ENCODE results near the gene ZFX.
A peak's percentile ranks its signal among the peaks of the same experiment; 100 is the strongest.

The ZFX gene

GRCh38 chrX:24149351-24150050, at the start of gene ZFX:
Gene ZFX, plus strand, starts transcription at chrX:24149729. Its CDS starts 23,014 bp downstream, at chrX:24172743.
- TF ChIP-seq CTCF (IDR thresholded peaks at IDR 0.05; ENCODE audit: extremely low read depth, insufficient read depth, missing control alignments): peak; percentile 23
- in situ Hi-C loops (cut with MboI; ENCODE audit: low pct_unique_long_range_greater_than_20kb, low sequenced_read_pairs, unreplicated experiment): no loop called here

GRCh38 chrX:24100713-24101112, 48.8 kb upstream of the ZFX start:
- DNase-seq (ENCODE audit: low spot score): no peak
- TF ChIP-seq CTCF (IDR thresholded peaks at IDR 0.05; ENCODE audit: extremely low read depth, insufficient read depth, missing control alignments): no peak
- in situ Hi-C loops (cut with MboI; ENCODE audit: low pct_unique_long_range_greater_than_20kb, low sequenced_read_pairs, unreplicated experiment): no loop called here

More at GRCh38 chrX:24149351-24150050, at the start of gene ZFX:
- peak; percentile 66 for DNase-seq (ENCODE audit: low spot score)

GRCh38 chrX:24110069-24110468, 39.5 kb upstream of the ZFX start:
- no peak for DNase-seq (ENCODE audit: low spot score)
- no peak for TF ChIP-seq CTCF (IDR thresholded peaks at IDR 0.05; ENCODE audit: extremely low read depth, insufficient read depth, missing control alignments)
- in situ Hi-C loops (cut with MboI; ENCODE audit: low pct_unique_long_range_greater_than_20kb, low sequenced_read_pairs, unreplicated experiment): no loop called here

- in situ Hi-C loops (cut with MboI; ENCODE audit: low pct_unique_long_range_greater_than_20kb, low sequenced_read_pairs, unreplicated experiment): no loop called here
- no peak for DNase-seq (ENCODE audit: low spot score)
- no peak for TF ChIP-seq CTCF (IDR thresholded peaks at IDR 0.05; ENCODE audit: extremely low read depth, insufficient read depth, missing control alignments)
Observed at GRCh38 chrX:24113181-24113580, 36.3 kb upstream of the ZFX start.

- in situ Hi-C loops (cut with MboI; ENCODE audit: low pct_unique_long_range_greater_than_20kb, low sequenced_read_pairs, unreplicated experiment): no loop called here
- no peak for TF ChIP-seq CTCF (IDR thresholded peaks at IDR 0.05; ENCODE audit: extremely low read depth, insufficient read depth, missing control alignments)
- no peak for DNase-seq (ENCODE audit: low spot score)
Observed at GRCh38 chrX:24117258-24117657, 32.3 kb upstream of the ZFX start.

- in situ Hi-C loops (cut with MboI; ENCODE audit: low pct_unique_long_range_greater_than_20kb, low sequenced_read_pairs, unreplicated experiment): no loop called here
- no peak for TF ChIP-seq CTCF (IDR thresholded peaks at IDR 0.05; ENCODE audit: extremely low read depth, insufficient read depth, missing control alignments)
- DNase-seq (ENCODE audit: low spot score): no peak
Observed at GRCh38 chrX:24124244-24124799, 25.2 kb upstream of the ZFX start.

Measured in GM13977 (cell line).